Measurements from ENCODE around the gene SMPD1. TPM values are rescaled to one million over a fixed set of nuclear protein-coding genes. Genes with fewer than 3 reads are reported as not detected.
A peak's percentile ranks its signal among the peaks of the same experiment; 100 is the strongest.

SMPD1 gene
- total and polyA plus RNA-seq, 2 of the 8 experiments (the other 6 are each of a cell fraction or from before 2014, with no cell fraction given) = 1.9 to 2.4 TPM

DNA sequence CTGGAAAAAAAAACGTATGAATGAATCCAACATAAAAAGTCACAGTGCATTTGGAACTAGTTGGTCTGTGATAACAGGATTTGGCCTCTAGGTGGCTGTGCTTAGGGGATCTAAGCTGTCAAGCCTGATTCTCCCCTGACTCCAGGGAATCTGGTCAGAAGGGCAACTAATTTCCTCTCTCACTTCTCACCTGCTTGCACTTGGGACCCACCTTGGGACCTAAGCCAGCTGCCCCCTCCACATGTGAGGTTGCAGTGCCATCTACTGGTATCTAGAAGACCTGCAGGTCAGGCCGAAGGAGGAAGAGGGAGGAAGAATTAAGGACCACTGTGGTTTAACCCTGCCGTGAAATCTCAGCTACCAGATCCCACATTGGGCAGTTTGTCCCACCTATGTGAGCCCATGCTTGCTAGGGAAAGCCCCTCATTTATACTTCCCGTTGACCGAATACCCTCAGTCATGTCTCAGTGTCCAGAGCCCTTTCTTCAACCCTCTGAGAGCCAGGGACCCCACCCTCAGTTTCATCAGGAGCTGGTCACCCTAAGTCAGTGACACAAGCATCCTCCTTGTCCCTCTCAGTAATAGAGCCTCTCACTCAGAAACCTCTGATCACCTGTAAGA is 36.8 kb upstream of the SMPD1 start (continued):
- TF ChIP-seq, protein P1, sequence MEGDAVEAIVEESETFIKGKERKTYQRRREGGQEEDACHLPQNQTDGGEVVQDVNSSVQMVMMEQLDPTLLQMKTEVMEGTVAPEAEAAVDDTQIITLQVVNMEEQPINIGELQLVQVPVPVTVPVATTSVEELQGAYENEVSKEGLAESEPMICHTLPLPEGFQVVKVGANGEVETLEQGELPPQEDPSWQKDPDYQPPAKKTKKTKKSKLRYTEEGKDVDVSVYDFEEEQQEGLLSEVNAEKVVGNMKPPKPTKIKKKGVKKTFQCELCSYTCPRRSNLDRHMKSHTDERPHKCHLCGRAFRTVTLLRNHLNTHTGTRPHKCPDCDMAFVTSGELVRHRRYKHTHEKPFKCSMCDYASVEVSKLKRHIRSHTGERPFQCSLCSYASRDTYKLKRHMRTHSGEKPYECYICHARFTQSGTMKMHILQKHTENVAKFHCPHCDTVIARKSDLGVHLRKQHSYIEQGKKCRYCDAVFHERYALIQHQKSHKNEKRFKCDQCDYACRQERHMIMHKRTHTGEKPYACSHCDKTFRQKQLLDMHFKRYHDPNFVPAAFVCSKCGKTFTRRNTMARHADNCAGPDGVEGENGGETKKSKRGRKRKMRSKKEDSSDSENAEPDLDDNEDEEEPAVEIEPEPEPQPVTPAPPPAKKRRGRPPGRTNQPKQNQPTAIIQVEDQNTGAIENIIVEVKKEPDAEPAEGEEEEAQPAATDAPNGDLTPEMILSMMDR (IDR thresholded peaks at IDR 0.05; ENCODE audit: control extremely low read depth in 1 of 3, insufficient read depth in 1 of 3, low read depth in 1 of 3, low read length in 3 of 3) = peak; percentile 77 to 98 (median 97)
- TF ChIP-seq RFX5 (IDR thresholded peaks at IDR 0.05; ENCODE audit: borderline replicate concordance, low read depth, low read length) (no peak), TAF1 (IDR thresholded peaks at IDR 0.05; ENCODE audit: low read depth, low read length) (0 out of 2 replicates have a peak, but pooled peaks have one; percentile 26), YY1 (IDR thresholded peaks at IDR 0.05; ENCODE audit: low read depth, low read length) (peak; percentile 66; the same call in 1 of the 2 replicates), SIX5 (IDR thresholded peaks at IDR 0.05; ENCODE audit: low read depth, low read length) (no peak), KDM5A (IDR thresholded peaks at IDR 0.05; ENCODE audit: low read length) (no peak), CHD1 (IDR thresholded peaks at IDR 0.05; ENCODE audit: low read depth, low read length) (no peak), TCF12 (IDR thresholded peaks at IDR 0.05; ENCODE audit: low read depth, low read length) (0 out of 2 replicates have a peak, but pooled peaks have one; percentile 43), HDAC2 (IDR thresholded peaks at IDR 0.05; ENCODE audit: borderline replicate concordance in 1 of 2, low read depth in 2 of 2, low read length in 2 of 2) (no peak), RAD21 (IDR thresholded peaks at IDR 0.05 in 1 of 2, conservative IDR thresholded peaks at IDR 0.05 in 1 of 2; ENCODE audit: low read depth in 2 of 2, low read length in 2 of 2) (peak; percentile 100), BRCA1 (IDR thresholded peaks at IDR 0.05; ENCODE audit: low read depth, low read length) (peak; percentile 15; the same call in 1 of the 2 replicates), SUZ12 (IDR thresholded peaks at IDR 0.05; ENCODE audit: low read length) (no peak), CTBP2 (IDR thresholded peaks at IDR 0.05; ENCODE audit: borderline replicate concordance, insufficient read depth, insufficient read length, low read length) (no peak), SIRT6 (IDR thresholded peaks at IDR 0.05; ENCODE audit: low read length) (no peak), ZNF274 (IDR thresholded peaks at IDR 0.05; ENCODE audit: borderline replicate concordance, extremely low read depth, low read length) (no peak), RXRA (IDR thresholded peaks at IDR 0.05; ENCODE audit: insufficient read depth, low read depth, low read length) (0 out of 2 replicates have a peak, but pooled peaks have one; percentile 25), SIN3A (conservative IDR thresholded peaks at IDR 0.05 in 1 of 2, IDR thresholded peaks at IDR 0.05 in 1 of 2; ENCODE audit: low read depth in 1 of 2, low read length in 2 of 2) (peak; percentile 77 to 95; a peak in 3 of 4 replicates), NANOG (IDR thresholded peaks at IDR 0.05; ENCODE audit: insufficient read depth, low read depth, low read length, poor library complexity, severe bottlenecking) (peak; percentile 6), GTF2F1 (IDR thresholded peaks at IDR 0.05; ENCODE audit: borderline replicate concordance, low read depth, low read length) (no peak)
- TF ChIP-seq, protein P2, sequence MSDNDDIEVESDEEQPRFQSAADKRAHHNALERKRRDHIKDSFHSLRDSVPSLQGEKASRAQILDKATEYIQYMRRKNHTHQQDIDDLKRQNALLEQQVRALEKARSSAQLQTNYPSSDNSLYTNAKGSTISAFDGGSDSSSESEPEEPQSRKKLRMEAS (IDR thresholded peaks at IDR 0.05) = peak; percentile 34; the same call in 1 of the 2 replicates
